ENCODE results near the gene LONRF2. TPM values are rescaled to one million over a fixed set of nuclear protein-coding genes. Genes with fewer than 3 reads are reported as not detected.

The LONRF2 gene
- total RNA-seq, result under 0.01 TPM in 1 of 2 replicates, not detected in the other

DNA sequence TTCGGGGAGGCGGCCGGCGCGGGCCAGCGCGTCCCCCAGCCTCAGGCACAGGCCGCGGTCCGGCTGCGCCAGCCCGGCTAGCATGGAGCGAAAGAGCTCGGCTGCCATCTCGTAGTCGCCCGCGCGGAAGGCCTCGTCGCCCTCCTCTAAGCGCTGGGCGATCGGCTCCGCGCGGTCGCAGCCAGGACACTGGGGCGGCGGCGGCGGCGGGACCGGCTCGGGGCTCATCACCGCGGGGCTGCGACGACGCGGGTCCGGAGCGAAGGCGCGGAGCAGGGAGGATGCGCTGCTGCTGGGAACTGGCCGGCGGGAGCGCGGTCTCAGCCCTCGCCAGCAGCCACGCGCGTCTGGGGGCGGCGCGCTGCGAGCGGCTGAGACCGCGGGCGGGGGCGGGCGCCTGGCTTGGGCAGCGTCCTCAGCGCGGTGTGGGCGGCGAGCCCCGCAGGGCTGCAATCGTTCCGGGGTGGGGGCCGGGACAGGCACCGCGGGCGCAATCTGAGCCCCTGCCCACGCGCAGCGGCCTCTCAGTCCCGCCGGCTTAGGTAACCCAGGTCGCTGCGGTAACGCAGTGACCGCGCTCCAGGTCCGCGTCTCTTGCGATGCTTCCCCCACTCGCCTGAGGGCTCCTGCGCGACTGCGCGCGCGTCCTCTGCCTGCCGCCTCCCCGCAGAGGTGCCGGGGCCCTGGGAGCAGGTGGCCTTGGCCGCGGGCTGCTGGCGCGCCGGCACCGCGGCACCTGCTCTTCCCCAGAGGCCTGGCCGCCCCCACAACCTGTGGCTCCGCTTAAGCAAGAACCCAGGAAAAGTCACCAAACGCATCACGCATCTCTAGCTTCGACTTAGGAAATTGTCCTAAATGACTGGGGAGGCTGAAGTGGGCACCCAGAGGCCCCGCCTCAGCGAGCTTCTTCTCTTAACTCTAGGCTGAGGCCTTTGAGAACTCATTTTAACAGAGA is at the start of gene LONRF2:
Gene LONRF2, minus strand, starts transcription at position 636 of the 955 bp plus-strand sequence. Its CDS starts 408 bp downstream, at position 228.

Other genes with a start within 250 kb of the LONRF2 start
- gene AFF3, start 179.9 kb downstream of the LONRF2 start, total RNA-seq, result 0.32 TPM in 1 of 2 replicates, not detected in the other
- 7.9 and 8.1 TPM in 2 replicates for gene CHST10, start 95.2 kb upstream of the LONRF2 start, total RNA-seq
- not detected in 2 replicates for gene NMS, start 148.0 kb upstream of the LONRF2 start, total RNA-seq
- gene PDCL3, start 240.5 kb upstream of the LONRF2 start, total RNA-seq, result 6.6 and 7.0 TPM in 2 replicates

Data from cardiac atrium fibroblast (primary cell).